Neuronal stem cell (in vitro differentiated cells): ENCODE data around the gene ZBTB7C.

Source experiments
- DNase-seq: peaks from one replicate; pipeline ENCODE4 v3.0.0-alpha.2; 2013; ENCODE audit warnings: low spot score
- H2AFZ ChIP-seq: one replicate; pipeline ENCODE4 v1.6.1; 2013; ENCODE audit warnings: mild to moderate bottlenecking, low read length, inconsistent platforms
- H2AK5ac ChIP-seq: 2 replicates; pipeline ENCODE4 v1.6.1; 2013; ENCODE audit warnings: low read depth, mild to moderate bottlenecking, inconsistent platforms, low read length, moderate library complexity, mixed read lengths
- H2BK120ac ChIP-seq: 2 replicates; pipeline ENCODE4 v1.6.1; 2013; ENCODE audit warnings: low read depth, mild to moderate bottlenecking, inconsistent platforms, low read length, moderate library complexity, mixed read lengths
- H2BK12ac ChIP-seq: one replicate; pipeline ENCODE4 v1.6.1; 2013; ENCODE audit warnings: low read length, inconsistent platforms
- H2BK15ac ChIP-seq: 2 replicates; pipeline ENCODE4 v1.6.1; 2013; ENCODE audit warnings: mild to moderate bottlenecking, low read length, inconsistent platforms, mixed read lengths
- H2BK5ac ChIP-seq: one replicate; pipeline ENCODE4 v1.6.1; 2013; ENCODE audit warnings: inconsistent platforms, mild to moderate bottlenecking, low read length, moderate library complexity
- H3K14ac ChIP-seq: one replicate; pipeline ENCODE4 v1.6.1; 2013; ENCODE audit warnings: low read length, inconsistent platforms
- H3K18ac ChIP-seq: 2 replicates; pipeline ENCODE4 v1.6.1; 2013; ENCODE audit warnings: low read length, inconsistent platforms
- H3K23ac ChIP-seq: 2 replicates; pipeline ENCODE4 v1.6.1; 2013; ENCODE audit warnings: low read depth, mild to moderate bottlenecking, mixed read lengths, low read length, inconsistent platforms; ENCODE audit not compliant: poor library complexity
- H3K27ac ChIP-seq: replicated peaks from 3 replicates; pipeline ENCODE4 v1.5.1; 2013; ENCODE audit warnings: low read length, inconsistent platforms
- H3K27me3 ChIP-seq, 3 experiments: 2 replicates each; pipeline ENCODE4 v1.6.1; 2013; ENCODE audit warnings: low read length in 3 of 3, mild to moderate bottlenecking in 2 of 3, inconsistent platforms in 1 of 3, low read depth in 1 of 3, mixed read lengths in 1 of 3, moderate library complexity in 1 of 3; ENCODE audit not compliant: control insufficient read depth in 3 of 3, insufficient read depth in 3 of 3
- H3K36me3 ChIP-seq, 2 donors: replicated peaks in 1 of 2; 2 replicates each; pipeline ENCODE4 v1.6.1; 2013; ENCODE audit warnings: low read length in 2 of 2; ENCODE audit not compliant: control insufficient read depth in 2 of 2, insufficient read depth in 2 of 2
- H3K4ac ChIP-seq: 2 replicates; pipeline ENCODE4 v1.6.1; 2013; ENCODE audit warnings: inconsistent platforms, mild to moderate bottlenecking, low read length, moderate library complexity
- H3K4me1 ChIP-seq, 2 donors: 1 replicate in 1 of 2; 2 replicates in 1 of 2; pipeline ENCODE4 v1.6.1; 2013; ENCODE audit warnings: low read length in 2 of 2, low read depth in 1 of 2; ENCODE audit not compliant: control insufficient read depth in 2 of 2, insufficient read depth in 1 of 2
- H3K4me2 ChIP-seq: one replicate; pipeline ENCODE4 v1.6.1; 2013; ENCODE audit warnings: mild to moderate bottlenecking, low read length, inconsistent platforms; ENCODE audit not compliant: insufficient read depth, poor library complexity, severe bottlenecking
- H3K4me3 ChIP-seq, 2 donors: 2 replicates each; pipeline ENCODE4 v1.5.1; 2013; ENCODE audit warnings: low read length in 2 of 2, mild to moderate bottlenecking in 2 of 2, inconsistent platforms in 1 of 2, moderate library complexity in 1 of 2
- H3K79me1 ChIP-seq: one replicate; pipeline ENCODE4 v1.6.1; 2013; ENCODE audit warnings: low read depth, mild to moderate bottlenecking, inconsistent platforms, low read length, moderate library complexity
- H3K9ac ChIP-seq: one replicate; pipeline ENCODE4 v1.6.1; 2013; ENCODE audit warnings: mild to moderate bottlenecking, low read depth, low read length, inconsistent platforms; ENCODE audit not compliant: poor library complexity
- H3K9me3 ChIP-seq, 2 donors: replicated peaks in 1 of 2; 2 replicates each; pipeline versions ENCODE3 to v1.6.1; 2013; ENCODE audit warnings: low read length in 2 of 2, mild to moderate bottlenecking in 2 of 2, inconsistent platforms in 1 of 2, low read depth in 1 of 2, mixed read lengths in 1 of 2, moderate library complexity in 1 of 2; ENCODE audit not compliant: control insufficient read depth in 2 of 2, insufficient read depth in 1 of 2
- H4K8ac ChIP-seq: one replicate; pipeline ENCODE4 v1.6.1; 2013; ENCODE audit warnings: low read depth, mild to moderate bottlenecking, inconsistent platforms, low read length, moderate library complexity
- H4K91ac ChIP-seq: one replicate; pipeline ENCODE4 v1.6.1; 2013; ENCODE audit warnings: low read length, low read depth, mild to moderate bottlenecking, inconsistent platforms; ENCODE audit not compliant: poor library complexity
- WGBS, 2 donors: extraction: QIAGEN DNeasy Blood & Tissue Kit; methylation state at CpG; one replicate each; pipeline ENCODE4 v1.1.7; 2013; ENCODE audit warnings: missing lambda C conversion rate in 2 of 2, mixed read lengths in 1 of 2; ENCODE audit not compliant: insufficient read length in 2 of 2, insufficient replicate concordance in 1 of 2; ENCODE audit errors: extremely low coverage in 2 of 2; 5-methylcytosine and 5-hydroxymethylcytosine counted together

ZBTB7C gene

DNA sequence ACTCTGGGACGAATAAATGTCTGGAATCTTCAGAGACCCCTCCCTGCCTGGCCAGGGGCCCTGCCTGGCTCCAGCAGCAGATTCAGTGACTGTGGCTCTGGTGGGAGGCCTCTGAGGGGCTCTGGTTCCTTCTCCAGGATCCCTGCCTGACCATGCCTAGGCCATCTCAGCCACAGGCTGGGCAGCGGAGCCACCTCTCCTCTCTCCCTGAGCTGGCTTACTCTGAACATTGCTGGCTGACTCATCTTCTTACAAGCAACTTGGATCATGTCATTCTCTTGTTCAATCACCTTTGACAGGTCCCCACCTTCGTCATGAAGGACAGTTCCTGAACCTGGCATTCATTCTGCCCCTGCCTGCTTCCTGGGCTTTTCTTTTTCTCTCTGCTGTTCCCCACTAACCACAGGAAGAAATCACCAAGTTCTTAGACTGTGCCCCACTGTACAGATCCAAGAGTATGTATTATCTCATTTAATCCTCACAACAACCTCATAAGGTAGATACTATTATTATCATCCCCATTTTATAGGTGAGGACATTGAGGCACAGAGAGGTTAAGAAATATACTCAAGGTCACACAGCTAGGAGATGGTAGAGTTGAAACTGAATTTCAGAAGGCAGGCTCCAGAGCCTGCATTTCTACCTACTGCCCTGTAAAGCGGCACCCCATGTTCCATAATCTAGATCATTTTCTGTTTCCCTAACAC lies 323.2 kb downstream of the ZBTB7C start:
- Histone ChIP-seq H3K9ac (no peak overlapping the region), H3K27me3 (no peaks in the 10 kb centered on the region)
- WGBS, 2 donors = no CpG with 5 or more reads among the region's 4 CpGs

GRCh38 chr18:48084858-48085257 lies 324.3 kb downstream of the ZBTB7C start:
- WGBS, 2 donors = no CpG with 5 or more reads among the region's 6 CpGs
- H2AFZ ChIP-seq = no peak overlapping the region
- H3K27ac ChIP-seq = no peak overlapping the region

More for the DNA sequence above, 323.2 kb downstream of the ZBTB7C start:
- no peak overlapping the region for H2AK5ac ChIP-seq
- no peak overlapping the region for H2AFZ ChIP-seq
- no peak overlapping the region for H3K4me3 ChIP-seq
- H2BK12ac ChIP-seq = no peak overlapping the region
- no peak overlapping the region for H3K14ac ChIP-seq
- H3K4ac ChIP-seq = no peak overlapping the region
- no peak overlapping the region for H3K18ac ChIP-seq
- H3K23ac ChIP-seq = no peak overlapping the region
- H3K36me3 ChIP-seq = no peaks in the 10 kb centered on the region
- H3K4me2 ChIP-seq = no peak overlapping the region
- H4K8ac ChIP-seq = no peak overlapping the region
- H2BK15ac ChIP-seq = no peak overlapping the region
- H3K27ac ChIP-seq = no peak overlapping the region
- H3K4me1 ChIP-seq = no peaks in the 10 kb centered on the region
- H3K79me1 ChIP-seq = no peaks in the 10 kb centered on the region
- no peak overlapping the region for H4K91ac ChIP-seq
- no peak overlapping the region for H2BK5ac ChIP-seq
- no peak for DNase-seq
- no peaks in the 10 kb centered on the region for H3K9me3 ChIP-seq
- no peak overlapping the region for H2BK120ac ChIP-seq

DNA sequence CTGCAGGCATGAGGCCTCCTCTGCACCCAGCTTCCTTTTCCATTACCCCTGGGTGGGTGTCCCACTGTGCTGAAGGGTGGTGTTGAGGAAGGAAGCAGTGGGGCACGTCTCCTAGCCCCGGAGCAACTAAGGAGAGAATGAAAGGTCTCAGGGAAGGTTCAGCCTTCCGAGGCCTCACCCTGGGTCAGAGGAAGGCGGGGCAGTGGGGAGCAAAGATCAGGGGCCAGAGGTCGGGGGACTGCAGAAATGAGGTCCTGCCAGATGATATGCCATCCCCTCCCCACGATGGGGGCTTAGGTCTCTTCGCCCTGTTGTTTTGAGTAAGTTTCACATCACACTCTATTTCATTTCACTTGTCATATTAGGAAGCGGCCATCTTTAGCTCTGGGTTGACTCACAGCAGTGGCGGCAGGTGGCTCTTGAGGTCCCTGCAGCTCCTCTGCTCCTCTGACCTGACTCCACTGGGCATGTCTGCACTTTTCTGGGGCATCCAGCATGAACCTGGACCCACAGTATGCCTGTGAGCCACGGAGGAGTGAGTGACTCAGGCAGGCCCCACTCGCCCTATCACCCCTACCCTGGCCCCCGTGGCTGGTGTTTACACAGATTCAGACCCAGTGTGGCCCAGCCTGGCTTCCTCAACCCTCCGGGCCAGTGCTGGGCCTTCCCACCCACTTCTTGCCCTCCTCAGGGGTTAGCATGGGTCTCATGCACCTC lies 325.0 kb downstream of the ZBTB7C start:
- no peak overlapping the region for H3K4me3 ChIP-seq
- H3K4me2 ChIP-seq = no peak overlapping the region
- H3K14ac ChIP-seq = no peak overlapping the region
- H3K9me3 ChIP-seq = no peaks in the 10 kb centered on the region
- H3K4me1 ChIP-seq = peaks cover 0 to 2% of the 10 kb centered on the region in 2 donors
- H3K36me3 ChIP-seq = no peaks in the 10 kb centered on the region
- DNase-seq = no peak
- H2AK5ac ChIP-seq = no peak overlapping the region
- H2BK5ac ChIP-seq = no peak overlapping the region
- H2BK120ac ChIP-seq = no peak overlapping the region
- H2BK15ac ChIP-seq = no peak overlapping the region
- H3K18ac ChIP-seq = no peak overlapping the region
- H4K8ac ChIP-seq = no peak overlapping the region
- no peak overlapping the region for H4K91ac ChIP-seq
- H2AFZ ChIP-seq = no peak overlapping the region
- H3K27me3 ChIP-seq = no peaks in the 10 kb centered on the region
- H3K23ac ChIP-seq = no peak overlapping the region
- no peak overlapping the region for H3K4ac ChIP-seq
- no peaks in the 10 kb centered on the region for H3K79me1 ChIP-seq
- no peak overlapping the region for H3K27ac ChIP-seq
- no peak overlapping the region for H2BK12ac ChIP-seq
- no peak overlapping the region for H3K9ac ChIP-seq
- no CpG with 5 or more reads among the region's 13 CpGs for WGBS, 2 donors

More at GRCh38 chr18:48084858-48085257, 324.3 kb downstream of the ZBTB7C start:
- Histone ChIP-seq H3K14ac (no peak overlapping the region), H3K9me3 (no peaks in the 10 kb centered on the region), H3K4me2 (no peak overlapping the region), H4K91ac (no peak overlapping the region), H2BK5ac (no peak overlapping the region), H3K9ac (no peak overlapping the region), H3K4ac (no peak overlapping the region), H3K4me1 (peaks cover 0 to under 1% of the 10 kb centered on the region in 2 donors), H2BK12ac (no peak overlapping the region), H3K23ac (no peak overlapping the region), H3K18ac (no peak overlapping the region), H3K79me1 (no peaks in the 10 kb centered on the region), H2AK5ac (no peak overlapping the region), H4K8ac (no peak overlapping the region), H3K4me3 (no peak overlapping the region), H3K27me3 (no peaks in the 10 kb centered on the region), H2BK120ac (no peak overlapping the region), H2BK15ac (no peak overlapping the region), H3K36me3 (no peaks in the 10 kb centered on the region)
- DNase-seq = no peak

- no peak overlapping the region for H2AK5ac ChIP-seq
- peaks cover 0 to 2% of the 10 kb centered on the region in 2 donors for H3K4me1 ChIP-seq
- H3K79me1 ChIP-seq = no peaks in the 10 kb centered on the region
- no peak overlapping the region for H2BK15ac ChIP-seq
- H2BK12ac ChIP-seq = no peak overlapping the region
- H2BK5ac ChIP-seq = no peak overlapping the region
- no peak overlapping the region for H4K8ac ChIP-seq
- no peak overlapping the region for H2BK120ac ChIP-seq
- H3K23ac ChIP-seq = no peak overlapping the region
- no peak overlapping the region for H3K4me3 ChIP-seq
- no peak for DNase-seq
- peaks cover 0 to under 1% (median 0%) of the 10 kb centered on the region in 3 experiments for H3K27me3 ChIP-seq
- H3K9ac ChIP-seq = no peak overlapping the region
- H3K9me3 ChIP-seq = no peaks in the 10 kb centered on the region
- no peak overlapping the region for H3K4ac ChIP-seq
- no peak overlapping the region for H3K18ac ChIP-seq
- no peak overlapping the region for H3K4me2 ChIP-seq
- H3K14ac ChIP-seq = no peak overlapping the region
- no peaks in the 10 kb centered on the region for H3K36me3 ChIP-seq
- H3K27ac ChIP-seq = no peak overlapping the region
- no peak overlapping the region for H2AFZ ChIP-seq
- WGBS, 2 donors = no CpG with 5 or more reads among the region's 4 CpGs
- H4K91ac ChIP-seq = no peak overlapping the region
Observed at GRCh38 chr18:48080546-48080945, 328.6 kb downstream of the ZBTB7C start.
